GM20431 (cell line): ENCODE results near the gene UGT1A4.

Source experiments
- in situ Hi-C: fragments of 300-500 bp; cut with MseI, MboI; formaldehyde crosslinking; loops from one replicate; pipeline ENCODE4 v1.15.0; 2020; ENCODE audit warnings: low sequenced_read_pairs; ENCODE audit not compliant: unreplicated experiment

UGT1A4 gene

DNA sequence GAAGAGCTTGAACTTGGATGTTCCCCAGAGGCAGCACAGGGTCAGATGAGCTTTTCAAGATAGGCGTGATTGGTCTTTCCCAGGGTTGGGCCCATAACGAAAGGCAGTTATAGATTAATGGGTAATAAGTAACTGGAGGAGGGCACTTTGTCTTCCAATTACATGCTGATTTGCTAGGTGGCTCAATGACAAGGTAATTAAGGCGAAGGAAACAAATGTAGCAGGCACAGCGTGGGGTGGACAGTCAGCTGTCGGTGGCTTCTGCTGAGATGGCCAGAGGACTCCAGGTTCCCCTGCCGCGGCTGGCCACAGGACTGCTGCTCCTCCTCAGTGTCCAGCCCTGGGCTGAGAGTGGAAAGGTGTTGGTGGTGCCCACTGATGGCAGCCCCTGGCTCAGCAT, at the start of gene UGT1A4:
UGT1A4 (plus strand) TSS at position 185 of the 400 bp plus-strand sequence; CDS start at position 270, 85 bp downstream.
- in situ Hi-C loops, result loop anchor here (25.0 kb wide), 1 partner anchor 256 kb away; no protein-coding TSS in a partner anchor

DNA sequence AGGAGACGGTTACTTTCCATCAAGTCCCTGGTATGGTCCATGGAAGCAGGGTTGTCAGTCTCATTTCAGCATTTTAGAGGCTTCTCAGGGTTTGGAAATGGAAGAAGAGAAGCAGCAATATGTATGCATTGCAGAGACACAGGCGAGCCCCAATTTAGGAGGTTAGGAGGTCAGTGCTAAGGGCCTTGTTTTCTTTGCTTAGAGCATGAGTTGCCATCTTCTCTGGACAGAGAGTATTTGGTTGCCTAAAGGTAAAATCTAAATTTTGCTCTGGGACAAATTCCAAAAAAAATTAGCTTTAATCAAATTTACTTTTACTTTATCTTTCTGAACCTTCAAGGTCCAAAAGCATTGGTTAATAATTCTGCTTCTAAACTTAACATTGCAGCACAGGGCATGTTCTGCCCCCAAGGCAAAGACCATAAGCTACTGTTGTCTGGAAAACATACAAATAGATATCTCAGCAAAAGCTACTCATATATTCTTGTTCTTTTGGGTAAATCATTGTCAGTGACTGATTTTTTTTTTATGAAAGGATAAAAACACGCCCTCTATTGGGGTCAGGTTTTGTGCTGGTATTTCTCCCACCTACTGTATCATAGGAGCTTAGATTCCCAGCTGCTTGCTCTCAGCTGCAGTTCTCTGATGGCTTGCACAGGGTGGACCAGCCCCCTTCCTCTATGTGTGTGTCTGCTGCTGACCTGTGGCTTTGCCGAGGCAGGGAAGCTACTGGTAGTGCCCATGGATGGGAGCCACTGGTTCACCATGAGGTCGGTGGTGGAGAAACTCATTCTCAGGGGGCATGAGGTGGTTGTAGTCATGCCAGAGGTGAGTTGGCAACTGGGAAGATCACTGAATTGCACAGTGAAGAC, 47.0 kb upstream of the UGT1A4 start, which contains the start of gene UGT1A9:
UGT1A9 (plus strand) TSS at position 609 of the 872 bp plus-strand sequence; CDS start at position 646, 37 bp downstream.
- in situ Hi-C loops, result no loop called here

DNA sequence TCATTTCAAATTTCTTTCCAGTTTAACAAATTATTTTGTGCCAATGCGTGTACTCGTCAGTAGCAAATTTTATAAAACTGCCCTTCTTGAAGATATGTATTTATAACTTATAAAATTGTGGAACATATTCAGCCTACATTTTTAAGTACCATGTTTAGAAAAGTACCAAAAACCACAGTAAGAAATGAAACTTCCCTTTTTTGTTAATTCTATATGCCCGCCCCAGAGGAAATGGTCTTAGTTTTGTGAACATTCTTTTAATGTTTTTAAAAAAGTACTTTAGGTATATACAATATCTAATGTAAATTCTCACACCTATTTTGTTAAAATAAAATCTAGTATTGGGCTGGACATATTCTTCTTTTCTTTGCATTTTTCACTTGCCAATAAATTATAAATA, 45.6 kb upstream of the UGT1A4 start:
- in situ Hi-C loops, result no loop called here

DNA sequence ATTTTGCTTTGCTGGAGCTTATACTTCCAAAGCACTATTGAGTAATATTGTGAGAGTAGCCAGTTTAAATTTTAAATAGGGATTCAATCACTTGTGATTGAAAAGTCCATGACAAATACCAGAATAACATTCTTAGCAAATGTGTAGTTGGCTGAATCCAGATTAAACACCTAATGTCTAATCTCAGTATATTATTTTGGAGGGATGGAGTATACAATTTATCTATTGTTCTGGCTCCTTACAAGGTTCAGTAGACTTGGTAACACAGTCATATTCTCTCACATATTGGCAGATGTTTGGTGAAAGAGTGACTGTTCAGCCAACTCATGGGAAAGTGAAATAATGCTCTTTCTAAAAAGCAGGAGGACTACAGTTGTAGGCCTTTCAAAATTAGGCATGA, 44.6 kb upstream of the UGT1A4 start:
- in situ Hi-C loops, result no loop called here

DNA sequence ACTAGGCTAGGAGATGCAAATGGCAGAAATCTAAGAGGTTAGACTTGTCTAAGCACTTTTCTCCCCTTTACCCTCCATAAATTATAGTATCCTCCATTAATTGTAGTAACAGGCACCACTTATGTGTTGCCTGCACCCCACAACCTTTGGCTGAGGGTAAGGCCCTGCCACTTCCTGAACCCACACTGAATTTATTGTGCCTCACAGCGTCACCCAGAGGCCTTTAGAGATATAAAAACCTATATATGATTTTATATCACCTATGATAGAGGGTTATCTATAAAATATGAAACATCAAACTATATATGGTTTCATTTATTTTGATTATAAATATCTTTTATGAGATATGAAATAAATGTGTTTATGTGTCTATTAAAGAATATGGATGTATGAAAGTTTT, 44.2 kb upstream of the UGT1A4 start:
- in situ Hi-C loops, result no loop called here

DNA sequence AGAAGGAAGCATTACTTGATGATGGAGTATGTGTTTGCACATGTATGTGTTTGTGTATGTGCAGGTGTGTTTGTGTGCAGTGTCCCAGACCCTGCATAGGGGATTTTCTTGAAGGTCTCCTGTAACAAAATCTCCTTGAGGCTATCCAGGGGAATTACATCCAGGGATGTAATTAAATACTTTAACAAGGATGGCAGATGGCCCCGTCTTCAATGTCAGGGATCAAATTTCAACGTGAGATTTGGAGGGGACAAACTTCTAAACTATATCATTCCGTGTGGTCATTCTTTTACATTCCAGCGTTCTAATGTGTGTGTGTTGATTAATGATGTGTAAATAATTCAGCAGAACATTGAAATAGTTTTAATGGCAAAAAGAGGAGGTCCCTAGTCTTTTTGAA, 43.5 kb upstream of the UGT1A4 start:
- in situ Hi-C loops, result no loop called here

DNA sequence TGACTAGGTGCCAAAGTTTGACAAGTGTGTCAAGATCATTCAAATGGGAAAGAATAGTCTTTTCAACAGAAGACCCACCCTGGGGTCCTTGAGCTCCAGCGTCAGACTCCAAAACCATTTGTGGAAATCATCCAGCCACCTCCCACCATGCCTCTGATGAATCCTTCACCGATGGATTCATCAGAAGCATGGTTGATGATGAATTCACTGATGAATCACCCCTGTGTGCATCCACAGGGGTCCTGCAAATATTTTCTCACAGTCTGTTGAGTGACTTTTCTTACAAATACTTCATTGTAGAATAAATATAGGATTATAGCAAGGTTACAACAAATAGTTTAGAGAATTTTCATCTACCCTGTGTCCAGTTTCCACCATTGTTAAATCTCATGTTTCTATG, 42.5 kb upstream of the UGT1A4 start:
- in situ Hi-C loops, result no loop called here

DNA sequence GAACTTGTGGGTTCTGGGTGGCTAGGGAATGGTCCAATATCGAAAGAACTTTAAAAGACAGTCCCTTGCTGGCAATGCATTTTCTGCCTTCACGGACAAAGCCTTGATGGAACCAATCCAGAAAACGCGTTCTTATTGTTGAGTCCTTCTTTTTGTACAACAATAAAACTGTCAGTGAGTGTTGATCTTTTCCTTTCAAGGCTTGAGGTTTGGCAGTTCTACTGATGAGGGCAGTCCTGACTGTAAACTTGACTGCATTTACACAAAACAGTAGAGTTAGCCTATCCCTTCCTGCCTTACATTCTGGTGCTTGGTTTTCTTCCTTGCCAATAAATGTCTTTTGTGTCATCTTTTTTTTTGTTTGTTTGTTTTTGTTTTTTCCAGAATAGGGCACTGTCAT, 39.3 kb upstream of the UGT1A4 start:
- in situ Hi-C loops, result no loop called here

DNA sequence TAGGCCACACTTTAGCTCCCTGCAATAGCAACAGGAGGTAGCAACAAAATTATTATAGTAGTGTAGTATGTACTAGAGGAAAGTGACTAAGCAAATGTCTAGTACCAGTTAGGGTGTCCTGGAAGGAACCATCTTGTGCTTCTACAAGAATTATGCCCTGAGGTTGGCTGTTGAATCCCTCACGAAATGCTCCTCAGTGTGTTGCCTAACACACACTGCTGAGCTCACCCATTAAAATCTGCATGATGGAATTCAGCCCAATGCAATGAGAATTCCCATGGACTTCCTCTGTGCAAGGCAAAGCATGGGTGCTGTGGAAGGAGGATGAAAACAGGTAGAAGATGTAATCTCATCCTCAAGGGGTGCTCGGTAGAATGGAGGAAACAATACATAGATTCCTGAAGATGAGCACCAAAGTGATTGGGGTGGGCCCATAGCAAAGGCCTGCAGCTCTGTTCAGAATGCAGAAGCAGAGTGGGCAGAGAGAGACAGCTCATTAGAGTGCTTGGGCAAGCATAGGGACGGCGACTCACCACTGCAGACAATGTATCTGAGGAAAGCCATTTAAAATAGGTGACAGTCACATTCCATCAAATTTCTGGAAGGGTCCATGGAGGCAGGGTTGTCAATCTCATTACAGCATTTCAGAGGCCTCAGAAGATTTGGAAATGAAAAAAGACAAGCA, 38.0 kb upstream of the UGT1A4 start:
- in situ Hi-C loops, result no loop called here

DNA sequence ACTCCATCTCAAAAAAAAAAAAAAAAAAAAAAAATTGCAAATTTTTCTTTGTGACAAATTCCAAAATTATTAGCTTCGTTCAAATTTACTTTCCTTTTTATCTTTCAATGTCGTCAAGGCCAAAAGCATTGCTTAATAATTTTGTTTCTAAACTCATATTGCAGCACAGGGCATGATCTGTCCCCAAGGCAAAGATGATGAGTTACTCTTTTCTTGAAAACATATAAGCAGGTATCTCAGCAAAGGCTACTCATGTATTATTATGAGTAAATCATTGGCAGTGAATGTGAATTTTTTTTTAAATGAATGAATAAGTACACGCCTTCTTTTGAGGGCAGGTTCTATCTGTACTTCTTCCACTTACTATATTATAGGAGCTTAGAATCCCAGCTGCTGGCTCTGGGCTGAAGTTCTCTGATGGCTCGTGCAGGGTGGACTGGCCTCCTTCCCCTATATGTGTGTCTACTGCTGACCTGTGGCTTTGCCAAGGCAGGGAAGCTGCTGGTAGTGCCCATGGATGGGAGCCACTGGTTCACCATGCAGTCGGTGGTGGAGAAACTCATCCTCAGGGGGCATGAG, 36.9 kb upstream of the UGT1A4 start, which contains the start of gene UGT1A7:
UGT1A7 (plus strand) TSS at position 381 of the 579 bp plus-strand sequence; CDS start at position 418, 37 bp downstream.
- in situ Hi-C loops, result no loop called here

DNA sequence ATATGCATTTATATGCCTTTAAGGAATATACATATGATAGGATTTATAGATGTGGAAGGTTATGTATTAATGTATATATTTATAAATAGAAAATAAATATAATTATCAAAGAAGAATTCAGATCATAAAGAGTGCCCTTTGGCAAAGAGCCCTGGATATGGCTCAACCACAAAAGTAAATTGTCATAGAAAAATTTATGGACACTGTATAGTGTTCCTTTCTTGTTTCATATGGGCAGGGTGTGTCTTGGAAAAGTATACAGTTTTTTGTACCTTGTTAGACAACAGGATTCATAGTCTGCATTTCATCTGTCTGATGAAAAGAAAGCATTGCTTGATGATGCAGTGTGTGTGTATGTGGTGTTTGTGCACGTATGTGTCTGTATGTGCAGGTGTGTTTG, 33.9 kb upstream of the UGT1A4 start:
- in situ Hi-C loops, result no loop called here

DNA sequence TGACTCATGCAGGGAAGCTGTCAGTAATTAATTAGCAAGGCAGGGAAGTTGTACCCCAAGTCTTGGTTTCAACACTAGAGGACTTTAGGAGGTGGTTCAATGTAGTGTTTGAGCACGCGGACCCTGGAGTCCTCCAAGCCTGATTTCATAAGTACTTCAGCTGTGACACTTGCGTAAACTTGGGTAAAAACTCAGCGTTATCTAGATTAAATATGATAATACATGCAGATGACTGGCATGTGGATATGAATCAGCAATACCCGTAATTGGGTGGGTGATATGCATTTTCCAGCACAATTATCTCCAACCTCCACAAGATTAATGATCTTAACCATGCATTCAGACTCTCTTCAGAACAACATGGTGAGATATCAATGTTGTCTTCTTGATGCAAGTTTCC, 31.6 kb upstream of the UGT1A4 start:
- in situ Hi-C loops, result no loop called here

DNA sequence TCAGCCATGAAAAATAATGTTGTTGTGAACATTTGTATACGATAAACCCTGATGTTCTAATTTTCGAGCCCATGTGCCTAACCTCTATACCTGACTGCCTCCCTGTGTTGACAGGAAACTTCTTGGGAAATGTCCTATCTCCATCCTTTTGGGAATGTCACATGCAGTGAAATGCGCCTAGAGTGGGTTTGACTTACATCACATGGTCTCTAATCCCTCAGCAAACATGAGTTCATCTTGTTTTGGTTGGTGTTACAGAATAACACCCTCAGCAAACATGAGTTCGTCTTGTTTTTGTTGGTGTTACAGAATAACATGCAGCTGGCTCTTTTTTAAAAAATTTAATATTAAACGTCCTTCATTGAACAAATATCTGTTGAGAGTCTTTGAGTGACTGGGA, 30.2 kb upstream of the UGT1A4 start:
- in situ Hi-C loops, result no loop called here

DNA sequence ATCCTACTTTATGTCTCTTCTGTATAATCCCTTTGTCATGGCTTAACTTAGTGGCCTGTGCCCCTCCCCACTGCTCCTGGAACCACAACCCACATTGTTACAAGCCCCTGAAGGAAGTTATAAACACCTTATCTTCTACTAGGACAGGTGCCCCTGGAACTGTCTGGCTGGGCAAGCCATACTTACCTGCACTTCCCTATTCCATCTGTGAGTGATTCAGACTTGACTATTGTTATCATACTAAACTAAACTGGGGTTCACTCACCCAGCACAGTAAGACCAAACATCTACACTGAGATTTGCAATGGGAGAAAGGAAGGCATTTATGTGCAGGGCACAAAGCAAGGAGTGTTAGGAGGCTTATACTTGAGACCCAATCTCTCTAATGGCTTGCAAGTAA, 29.5 kb upstream of the UGT1A4 start:
- in situ Hi-C loops, result no loop called here

DNA sequence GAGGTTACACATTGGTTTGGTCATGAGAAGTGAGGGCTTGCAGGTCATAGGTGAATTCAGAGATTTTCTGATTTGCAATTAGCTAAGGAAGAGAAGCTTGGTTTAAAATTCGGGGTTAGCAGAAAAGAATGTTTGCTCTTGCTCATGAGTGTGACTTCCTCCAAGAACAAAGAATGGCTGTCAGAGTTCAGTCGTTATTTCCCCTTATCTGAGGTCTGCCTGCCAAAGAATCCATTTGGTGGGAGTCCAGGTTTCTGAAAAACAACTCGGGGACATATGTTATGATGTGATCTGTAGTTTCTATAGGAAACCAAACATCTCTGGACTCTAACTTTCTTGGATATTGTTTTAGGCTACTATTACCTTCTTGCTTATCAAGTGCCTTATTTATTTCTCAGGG, 29.0 kb upstream of the UGT1A4 start:
- in situ Hi-C loops, result no loop called here

DNA sequence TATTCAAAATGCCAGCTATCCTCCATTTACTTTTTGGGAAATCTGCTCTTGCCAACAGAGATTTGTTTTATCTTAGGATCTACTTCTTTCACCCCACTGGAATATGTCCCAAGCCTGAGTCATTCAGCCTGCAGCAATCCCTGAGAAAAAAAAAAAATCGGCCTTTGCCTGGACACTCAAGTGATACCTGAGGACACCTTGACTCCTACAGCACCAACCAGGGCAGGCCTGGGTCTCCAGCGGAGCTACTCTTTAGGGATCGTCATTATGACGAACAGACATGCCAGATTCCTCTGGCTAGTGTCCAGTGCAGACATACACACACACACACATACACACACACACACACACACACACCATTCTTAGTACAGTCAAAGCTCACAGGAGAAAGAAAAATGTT, 28.1 kb upstream of the UGT1A4 start:
- in situ Hi-C loops, result no loop called here

DNA sequence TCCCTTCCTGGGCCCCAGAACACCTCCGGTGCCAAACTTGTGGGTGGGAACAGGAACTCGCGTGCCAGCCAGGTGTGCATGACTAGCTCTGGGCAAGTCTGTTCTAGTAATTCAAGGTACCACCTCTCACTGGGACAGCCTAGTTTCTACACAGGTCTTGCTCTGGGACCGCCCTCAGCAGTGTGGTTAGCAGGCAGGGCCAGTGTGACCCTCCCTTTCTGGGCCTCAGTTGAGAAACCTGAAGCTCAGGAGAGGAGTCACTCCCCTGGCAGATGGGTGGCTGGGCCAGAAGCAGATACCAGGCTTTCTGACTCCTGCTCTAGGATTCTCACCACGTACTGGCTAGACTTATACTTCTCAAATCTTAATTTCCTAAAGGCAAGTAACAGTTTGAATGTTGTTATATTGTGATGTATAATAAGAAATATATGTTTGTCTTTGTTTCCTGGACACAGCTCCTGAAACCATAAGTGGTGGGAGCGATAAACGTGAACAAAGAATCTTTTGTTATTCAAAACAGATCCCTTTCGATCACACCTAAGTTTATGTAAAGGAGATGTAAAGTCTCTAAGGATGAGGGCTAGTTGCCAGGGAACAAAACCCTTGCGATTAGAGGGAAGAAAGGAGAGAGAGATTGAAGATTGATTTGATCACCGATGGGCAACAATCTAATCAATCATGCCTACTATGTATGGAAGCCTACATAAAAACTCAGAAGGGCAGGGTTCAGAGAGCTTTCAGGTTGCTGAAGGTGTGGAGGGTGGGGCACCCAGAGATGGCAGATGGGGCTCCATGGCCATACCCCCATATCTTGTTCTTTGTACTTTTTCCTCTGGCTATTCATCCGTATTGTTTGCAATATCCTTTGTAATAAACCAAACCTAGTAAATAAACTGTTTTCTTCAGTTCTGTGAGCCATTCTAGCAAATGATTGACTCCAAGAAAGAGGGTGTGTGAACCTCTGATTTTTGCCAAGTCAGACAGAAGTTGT, 26.8 kb upstream of the UGT1A4 start:
- in situ Hi-C loops, result no loop called here

DNA sequence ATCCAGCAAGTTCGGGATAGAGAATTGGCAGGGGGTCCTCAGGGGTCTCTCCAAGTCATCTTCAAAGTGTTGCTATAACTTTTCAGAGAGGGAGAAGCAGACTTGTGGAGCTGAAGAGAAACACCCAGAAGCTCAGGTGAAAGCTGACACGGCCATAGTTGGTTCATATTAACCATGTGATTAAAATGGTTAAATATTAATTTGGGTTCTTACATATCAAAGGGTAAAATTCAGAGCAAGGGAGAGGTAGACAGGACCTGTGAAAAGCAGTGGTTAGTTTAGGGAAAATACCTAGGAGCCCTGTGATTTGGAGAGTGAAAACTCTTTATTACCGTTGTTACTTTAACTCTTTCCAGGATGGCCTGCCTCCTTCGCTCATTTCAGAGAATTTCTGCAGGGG, 25.9 kb upstream of the UGT1A4 start, which contains the start of gene UGT1A6:
UGT1A6 (plus strand) TSS at position 243 of the 400 bp plus-strand sequence; CDS start at position 358, 115 bp downstream.
- in situ Hi-C loops, result no loop called here

DNA sequence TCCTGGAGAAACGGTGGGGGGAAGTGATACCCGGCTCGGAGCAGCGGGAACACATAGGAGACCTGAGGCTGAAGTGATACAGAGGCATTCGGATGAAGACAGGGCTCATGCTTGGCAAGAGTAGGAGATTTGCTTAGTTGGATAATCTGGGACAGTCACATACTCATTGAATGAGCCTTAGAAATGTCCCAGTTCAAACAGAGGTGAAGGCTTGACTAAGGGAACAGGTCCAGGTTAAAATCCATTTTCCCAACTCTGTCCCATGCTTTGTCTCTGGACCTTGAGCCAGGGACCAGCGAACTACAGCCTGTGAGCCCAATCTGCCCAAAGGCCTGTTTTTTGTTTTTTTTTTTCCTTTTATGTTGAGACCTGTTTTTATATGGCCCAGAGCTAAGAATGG, 24.6 kb upstream of the UGT1A4 start:
- in situ Hi-C loops, result no loop called here

DNA sequence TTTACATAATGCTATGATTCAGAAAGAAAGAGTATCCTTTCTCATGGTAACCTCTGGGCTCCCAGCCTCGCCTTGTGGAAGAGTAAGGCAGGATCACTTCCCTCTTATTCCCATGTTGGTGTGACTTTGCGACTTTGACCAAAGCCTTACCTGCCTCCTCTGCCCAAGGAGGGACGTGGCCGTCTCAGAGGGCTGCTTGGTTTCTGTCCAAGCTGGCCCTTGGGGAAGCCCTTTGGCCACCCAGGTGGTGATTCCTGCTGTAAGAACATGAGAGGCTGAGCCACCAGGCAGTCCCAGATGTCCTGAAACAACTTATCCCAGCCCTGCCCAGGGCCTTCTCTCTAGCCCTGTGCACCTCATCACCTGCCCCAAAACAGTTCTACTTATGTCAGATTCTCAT, 19.8 kb upstream of the UGT1A4 start:
- in situ Hi-C loops, result no loop called here
